HG03039 (cell line): ENCODE results near the gene PGM2.
"Not testable (repeated sequence)": the region's sequence is repeated elsewhere in the genome, so short reads cannot be mapped to it uniquely, and the experiment has no call there.

Experiments
- ATAC-seq: cut with Tn5 transposase; IDR thresholded peaks from one replicate; pipeline ENCODE4 v1.9.1; 2021; ENCODE audit warnings: mild to moderate bottlenecking, moderate library complexity; ENCODE audit not compliant: unreplicated experiment

Gene PGM2

DNA sequence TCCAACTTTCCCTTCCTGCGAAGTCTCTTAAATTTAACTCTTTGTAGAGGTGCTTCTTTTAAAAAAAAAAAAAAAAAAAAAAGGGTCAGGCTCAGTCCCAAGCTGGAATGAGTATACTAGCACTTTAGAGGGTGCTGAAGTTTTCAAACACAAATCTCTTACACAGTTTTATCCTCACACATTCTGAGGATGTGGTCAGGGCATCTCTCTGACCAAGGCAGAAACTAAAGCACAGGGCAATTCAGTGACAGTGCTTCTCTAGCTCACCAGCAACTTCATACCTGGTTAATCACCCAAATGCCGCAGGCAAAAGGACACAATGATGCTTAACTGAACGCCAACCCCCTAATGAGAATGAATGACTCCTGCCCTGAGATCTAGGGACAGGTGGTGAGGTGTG, 9.8 kb upstream of the PGM2 start:
- no peak for ATAC-seq

GRCh38 chr4:37818752-37819151, 7.7 kb upstream of the PGM2 start:
- ATAC-seq, result no peak

DNA sequence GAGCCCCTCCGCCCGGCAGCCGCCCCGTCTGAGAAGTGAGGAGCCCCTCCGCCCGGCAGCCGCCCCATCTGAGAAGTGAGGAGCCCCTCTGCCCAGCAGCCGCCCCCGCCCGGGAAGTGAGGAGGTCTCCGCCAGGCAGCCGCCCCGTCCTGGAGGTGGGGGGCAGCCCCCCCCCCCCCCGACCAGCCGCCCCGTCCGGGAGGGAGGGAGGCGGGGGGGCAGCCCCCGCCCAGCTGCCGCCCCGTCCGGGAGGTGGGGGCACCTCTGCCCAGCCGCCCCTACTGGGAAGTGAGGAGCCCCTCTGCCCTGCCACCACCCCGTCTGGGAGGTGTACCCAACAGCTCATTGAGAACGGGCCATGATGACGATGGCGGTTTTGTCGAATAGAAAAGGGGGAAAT, 6.0 kb upstream of the PGM2 start:
- not testable (repeated sequence) for ATAC-seq

DNA sequence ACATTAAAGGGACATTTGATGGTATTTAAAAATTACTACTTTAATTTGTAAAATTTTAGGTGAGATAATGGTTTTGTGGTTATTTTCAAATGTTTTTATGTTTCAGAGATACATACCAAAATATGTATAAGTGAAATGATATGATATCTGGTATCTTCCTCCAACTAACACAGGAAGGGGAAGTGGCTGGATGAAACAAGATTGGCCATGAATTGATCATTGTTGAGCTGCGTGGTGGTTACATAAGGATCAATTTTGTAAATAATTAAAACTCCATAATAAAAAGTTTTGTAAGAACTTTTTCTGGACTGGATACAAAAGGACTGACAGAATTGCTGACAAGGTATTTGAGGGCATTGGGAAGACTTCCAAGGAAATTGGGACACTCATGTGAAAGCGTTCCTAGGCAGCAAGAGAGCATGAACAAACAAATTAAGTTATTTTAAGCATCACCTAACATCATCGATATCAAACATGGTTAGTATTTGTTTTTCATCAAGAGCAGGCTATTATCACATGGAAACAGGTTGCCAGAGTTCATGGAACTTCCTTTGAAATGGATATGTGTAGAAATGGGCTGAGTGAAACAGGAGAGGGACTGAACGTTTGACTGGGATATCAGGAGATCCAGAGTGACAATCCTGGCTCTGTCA, 4.4 kb upstream of the PGM2 start:
- ATAC-seq, result no peak

DNA sequence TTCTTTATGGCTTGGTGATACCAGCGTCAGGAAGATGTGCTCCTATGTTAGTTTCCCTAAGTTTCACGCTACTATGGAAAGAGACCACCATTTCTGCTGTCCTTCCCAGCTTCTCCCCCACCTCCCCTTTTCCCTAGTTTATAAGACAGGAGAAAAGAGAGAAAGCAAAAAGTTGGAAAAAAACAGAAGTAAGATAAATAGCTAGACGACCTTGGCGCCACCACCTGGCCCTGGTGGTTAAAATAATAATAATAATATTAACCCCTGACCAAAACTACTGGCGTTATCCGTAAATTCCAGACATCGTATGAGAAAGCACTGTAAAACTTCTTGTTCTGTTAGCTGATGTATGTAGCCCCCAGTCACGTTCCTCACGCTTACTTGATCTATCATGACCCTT, 985 bp upstream of the PGM2 start:
- not testable (repeated sequence) for ATAC-seq

GRCh38 chr4:37825968-37826294, 555 bp upstream of the PGM2 start:
- peak; percentile 2 for ATAC-seq

GRCh38 chr4:37827030-37827685, 672 bp downstream of the PGM2 start:
- peak; percentile 30 for ATAC-seq

DNA sequence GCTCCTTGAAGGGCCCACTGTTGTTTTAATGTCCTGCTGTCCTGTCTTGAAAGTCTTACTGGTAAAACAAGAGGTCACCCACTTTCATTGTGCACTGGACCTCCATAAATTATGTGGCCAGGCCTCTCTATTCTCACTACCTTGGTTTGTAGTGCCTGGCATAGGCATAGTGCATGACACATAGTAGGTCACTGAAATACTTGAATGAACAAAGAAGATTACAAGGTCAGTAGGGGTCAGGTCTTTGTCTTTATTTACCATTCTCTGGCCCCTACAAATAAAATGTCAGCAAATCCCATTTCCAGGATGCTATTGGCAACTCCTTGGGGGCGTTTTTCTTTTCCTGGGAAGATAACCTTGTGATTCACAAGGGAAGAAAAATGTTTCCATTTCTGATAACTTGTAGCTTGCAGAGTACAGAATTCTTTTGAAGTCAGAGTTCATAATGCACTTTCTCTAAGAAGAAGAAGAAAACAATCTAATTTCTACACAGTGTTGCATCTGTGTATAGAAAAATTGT, 1.4 kb downstream of the PGM2 start:
- no peak for ATAC-seq

GRCh38 chr4:37828843-37829242, 2.4 kb downstream of the PGM2 start:
- no peak for ATAC-seq

GRCh38 chr4:37830640-37831039, 4.2 kb downstream of the PGM2 start:
- no peak for ATAC-seq

GRCh38 chr4:37835031-37835430, 8.5 kb downstream of the PGM2 start:
- ATAC-seq, result no peak

GRCh38 chr4:37835806-37836205, 9.3 kb downstream of the PGM2 start:
- ATAC-seq, result no peak

- ATAC-seq, result no peak
Observed at GRCh38 chr4:37836274-37836673, 9.8 kb downstream of the PGM2 start.

DNA sequence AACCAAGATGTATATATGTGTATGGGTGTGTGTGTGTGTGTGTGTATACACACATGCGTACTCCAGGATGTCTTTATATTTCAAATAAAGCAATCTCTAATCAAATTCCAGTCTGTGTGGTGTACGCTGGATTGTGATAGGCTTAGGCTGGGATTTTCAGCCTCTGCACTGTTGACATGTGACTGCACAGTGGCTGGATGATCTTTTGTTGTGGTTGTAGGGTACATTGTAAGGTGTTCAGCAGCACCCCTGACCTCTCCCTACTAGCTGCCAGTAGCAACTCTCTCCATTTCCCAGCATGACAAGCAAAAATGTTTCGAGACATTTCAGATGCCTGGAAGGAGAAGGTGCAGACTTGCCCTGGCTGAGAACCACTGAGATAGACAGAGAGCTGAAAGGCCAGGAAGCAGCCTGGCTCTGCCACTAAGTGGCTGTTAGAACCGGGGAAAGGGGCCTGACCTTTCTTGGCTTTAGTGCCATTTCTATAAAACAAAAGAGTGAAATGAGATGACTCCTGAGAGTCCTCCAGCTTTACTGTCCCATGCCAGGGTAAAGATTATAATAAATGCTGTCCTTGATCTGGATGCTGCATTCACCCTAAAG, 10.5 kb downstream of the PGM2 start:
- ATAC-seq, result no peak

GRCh38 chr4:37837446-37837845, 11.0 kb downstream of the PGM2 start:
- ATAC-seq, result no peak

DNA sequence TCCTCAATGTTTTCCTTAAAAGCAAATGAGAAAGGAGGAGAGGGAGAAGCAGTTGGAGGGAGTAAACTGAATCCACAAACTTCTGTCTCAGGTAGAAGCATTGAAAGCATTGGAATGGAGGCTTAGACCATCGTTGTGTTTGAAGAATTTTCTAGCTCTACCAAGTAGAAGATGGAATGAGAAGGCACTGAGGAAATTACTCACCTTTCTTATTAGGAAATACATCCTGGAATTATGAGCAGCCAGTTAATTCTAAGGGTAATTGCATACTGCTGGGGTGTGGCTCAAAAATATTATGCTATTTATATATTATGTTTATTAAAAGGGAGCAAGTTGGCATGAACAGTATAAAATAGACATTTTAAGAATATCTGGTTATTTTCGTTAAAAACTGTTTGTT, 12.9 kb downstream of the PGM2 start:
- ATAC-seq, result no peak

DNA sequence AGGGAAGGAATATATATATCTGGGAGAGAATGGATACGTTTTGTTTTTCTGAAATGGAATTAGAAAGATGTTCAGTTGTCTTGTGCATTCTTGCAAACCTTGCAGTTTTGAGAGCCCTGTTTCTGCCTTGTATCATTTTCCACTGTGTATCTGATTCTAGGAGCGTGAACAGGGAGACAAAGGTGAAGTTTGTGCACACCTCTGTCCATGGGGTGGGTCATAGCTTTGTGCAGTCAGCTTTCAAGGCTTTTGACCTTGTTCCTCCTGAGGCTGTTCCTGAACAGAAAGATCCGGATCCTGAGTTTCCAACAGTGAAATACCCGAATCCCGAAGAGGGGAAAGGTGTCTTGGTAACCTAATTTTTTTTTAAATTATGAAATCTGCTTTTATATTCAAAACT, 17.7 kb downstream of the PGM2 start:
- ATAC-seq, result no peak

DNA sequence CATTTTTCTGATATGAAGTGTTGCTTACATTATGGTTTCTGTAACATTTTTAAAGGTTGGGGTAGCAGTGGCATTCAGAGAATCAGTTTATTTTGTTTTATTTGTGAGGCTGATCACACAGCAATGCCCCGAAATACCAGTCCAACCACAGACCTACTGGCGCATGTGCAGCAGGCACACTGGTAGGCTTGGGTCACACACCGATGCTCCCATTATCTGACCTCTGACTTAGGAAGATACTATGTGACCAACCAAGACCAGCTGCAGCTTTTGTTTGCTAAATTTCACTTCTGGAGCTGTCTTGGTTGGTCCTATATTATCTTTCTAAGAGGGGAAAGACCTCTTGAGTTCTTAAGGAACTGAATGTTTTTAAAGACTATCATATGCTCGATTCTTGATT, 18.7 kb downstream of the PGM2 start:
- ATAC-seq, result no peak

DNA sequence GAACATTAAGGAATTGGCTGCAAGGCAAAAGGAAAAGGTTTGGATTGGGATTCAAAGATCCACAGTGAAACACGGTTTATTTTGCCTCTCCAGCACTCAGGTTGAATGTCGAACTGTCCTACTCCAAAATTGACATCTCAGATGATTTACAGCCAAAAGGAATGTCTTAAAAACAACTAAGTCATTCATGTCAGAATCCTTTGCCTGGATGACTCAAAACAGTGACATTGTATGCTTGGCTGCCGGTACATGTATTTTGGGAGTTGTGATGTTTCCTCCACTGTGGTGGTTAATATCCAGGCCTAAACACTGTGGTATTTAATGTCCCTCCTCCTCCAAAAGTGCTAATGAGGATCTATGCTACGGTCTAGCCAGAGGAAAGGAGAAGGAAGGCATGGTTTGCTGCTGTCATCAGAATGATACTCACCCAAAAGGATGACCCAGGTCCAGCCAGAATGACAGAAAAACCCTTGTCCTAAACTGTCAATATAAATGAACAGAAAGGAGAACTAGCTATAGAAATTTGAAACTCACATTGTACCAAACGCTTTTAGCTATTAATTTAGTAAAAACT, 20.9 kb downstream of the PGM2 start:
- no peak for ATAC-seq

- no peak for ATAC-seq
Observed at GRCh38 chr4:37852376-37852775, 25.9 kb downstream of the PGM2 start.

DNA sequence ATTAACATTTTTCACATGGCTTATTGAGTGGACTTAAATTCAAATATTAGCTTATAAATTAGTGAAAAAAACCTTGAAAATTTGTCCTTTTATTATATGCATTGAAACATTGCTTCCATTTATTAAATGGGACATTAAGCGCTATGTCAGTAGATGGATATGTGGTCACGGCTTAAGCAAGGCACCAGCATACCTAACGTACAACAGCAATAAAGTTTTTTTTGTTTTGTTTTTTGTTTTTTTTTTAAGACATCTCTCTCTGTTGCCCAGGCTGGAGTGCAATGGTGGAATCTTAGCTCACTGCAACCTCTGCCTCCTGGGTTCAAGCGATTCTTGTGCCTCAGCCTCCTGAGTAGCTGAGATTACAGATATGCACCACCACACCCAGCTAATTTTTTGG, 31.6 kb downstream of the PGM2 start:
- ATAC-seq, result no peak

GRCh38 chr4:37858872-37859271, 32.4 kb downstream of the PGM2 start:
- no peak for ATAC-seq
